Mesenchymal stem cell (in vitro differentiated cells and primary cell): Measurements from ENCODE around the gene NANOS3.

Experiments used
- DNase-seq: peaks from one replicate; pipeline ENCODE4 v3.0.0-alpha.2; 2013
- H2AFZ ChIP-seq: one replicate; pipeline ENCODE4 v1.6.1; 2013; ENCODE audit warnings: low read depth, mild to moderate bottlenecking, control low read depth, inconsistent platforms, low read length, moderate library complexity
- H2AK5ac ChIP-seq: 2 replicates; pipeline ENCODE4 v1.6.1; 2013; ENCODE audit warnings: low read length, moderate library complexity, mild to moderate bottlenecking, inconsistent platforms; ENCODE audit not compliant: severe bottlenecking
- H2BK120ac ChIP-seq: one replicate; pipeline ENCODE4 v1.6.1; 2013; ENCODE audit warnings: low read depth, mild to moderate bottlenecking, inconsistent platforms, low read length, moderate library complexity
- H2BK12ac ChIP-seq, 2 experiments: one replicate each; pipeline ENCODE4 v1.6.1; 2013; ENCODE audit warnings: inconsistent platforms in 2 of 2, low read length in 2 of 2, mild to moderate bottlenecking in 2 of 2, moderate library complexity in 2 of 2, control low read depth in 1 of 2
- H2BK15ac ChIP-seq: one replicate; pipeline ENCODE4 v1.6.1; 2013; ENCODE audit warnings: mild to moderate bottlenecking, low read depth, inconsistent platforms; ENCODE audit not compliant: poor library complexity, severe bottlenecking
- H2BK5ac ChIP-seq: 2 replicates; pipeline ENCODE4 v1.6.1; 2013; ENCODE audit warnings: low read depth, mild to moderate bottlenecking, low read length, control low read depth, inconsistent platforms; ENCODE audit not compliant: poor library complexity, severe bottlenecking
- H3K14ac ChIP-seq, 2 experiments: one replicate each; pipeline ENCODE4 v1.6.1; 2013; ENCODE audit warnings: inconsistent platforms in 2 of 2, low read length in 2 of 2, control low read depth in 1 of 2, mild to moderate bottlenecking in 1 of 2, moderate library complexity in 1 of 2
- H3K18ac ChIP-seq, 2 experiments: one replicate each; pipeline ENCODE4 v1.6.1; 2013; ENCODE audit warnings: inconsistent platforms in 2 of 2, low read length in 2 of 2, control low read depth in 1 of 2, low read depth in 1 of 2, mild to moderate bottlenecking in 1 of 2
- H3K23ac ChIP-seq, 2 experiments: one replicate each; pipeline ENCODE4 v1.6.1; 2013; ENCODE audit warnings: inconsistent platforms in 2 of 2, low read length in 2 of 2, mild to moderate bottlenecking in 2 of 2, moderate library complexity in 2 of 2, control low read depth in 1 of 2
- H3K27ac ChIP-seq: 2 replicates; pipeline ENCODE4 v1.5.1; 2013; ENCODE audit warnings: mild to moderate bottlenecking, moderate library complexity, low read length, control low read depth, inconsistent platforms; ENCODE audit not compliant: poor library complexity, severe bottlenecking
- H3K27me3 ChIP-seq, 2 experiments: 2 replicates each; pipeline versions ENCODE4 v1.6.1 to v1.7.0; 2013; ENCODE audit warnings: low read length in 2 of 2, mild to moderate bottlenecking in 2 of 2, moderate library complexity in 2 of 2, control low read depth in 1 of 2, inconsistent platforms in 1 of 2; ENCODE audit not compliant: control insufficient read depth in 1 of 2, insufficient read depth in 1 of 2
- H3K36me3 ChIP-seq, 2 experiments: 2 replicates each; pipeline versions ENCODE4 v1.6.1 to v1.7.0; 2013; ENCODE audit warnings: low read length in 2 of 2, control low read depth in 1 of 2, inconsistent platforms in 1 of 2, low read depth in 1 of 2, mild to moderate bottlenecking in 1 of 2; ENCODE audit not compliant: insufficient read depth in 2 of 2, control insufficient read depth in 1 of 2
- H3K4ac ChIP-seq, 2 experiments: one replicate each; pipeline ENCODE4 v1.6.1; 2013; ENCODE audit warnings: inconsistent platforms in 2 of 2, low read length in 2 of 2, mild to moderate bottlenecking in 2 of 2, moderate library complexity in 2 of 2, control low read depth in 1 of 2, low read depth in 1 of 2
- H3K4me1 ChIP-seq: 2 replicates; pipeline ENCODE4 v1.6.1; 2013; ENCODE audit warnings: low read depth, low read length, control low read depth; ENCODE audit not compliant: control insufficient read depth, insufficient read depth
- H3K4me2 ChIP-seq: 2 replicates; pipeline ENCODE4 v1.6.1; 2013; ENCODE audit warnings: low read length, mild to moderate bottlenecking, inconsistent platforms; ENCODE audit not compliant: poor library complexity, severe bottlenecking
- H3K4me3 ChIP-seq, 2 experiments: 2 replicates each; pipeline versions ENCODE4 v1.5.1 to v1.7.0; 2013; ENCODE audit warnings: low read length in 2 of 2, mild to moderate bottlenecking in 2 of 2, control low read depth in 1 of 2, low read depth in 1 of 2; ENCODE audit not compliant: insufficient read depth in 1 of 2
- H3K79me1 ChIP-seq: replicated peaks from 2 replicates; pipeline ENCODE4 v1.6.1; 2013; ENCODE audit warnings: mild to moderate bottlenecking, control low read depth, low read length, inconsistent platforms; ENCODE audit not compliant: poor library complexity, severe bottlenecking
- H3K9ac ChIP-seq: 2 replicates; pipeline ENCODE4 v1.7.0; 2013; ENCODE audit warnings: mild to moderate bottlenecking, low read length, moderate library complexity
- H3K9me3 ChIP-seq: 2 replicates; pipeline ENCODE4 v1.7.0; 2013; ENCODE audit warnings: mild to moderate bottlenecking, low read length; ENCODE audit not compliant: control insufficient read depth
- H4K8ac ChIP-seq: one replicate; pipeline ENCODE4 v1.6.1; 2013; ENCODE audit warnings: inconsistent platforms, mild to moderate bottlenecking, low read length, moderate library complexity
- H4K91ac ChIP-seq: one replicate; pipeline ENCODE4 v1.6.1; 2013; ENCODE audit warnings: mild to moderate bottlenecking, low read length, inconsistent platforms
- WGBS: methylation state at CpG from one replicate; pipeline ENCODE4 v1.1.7; 2013; ENCODE audit warnings: mixed read lengths; 5-methylcytosine and 5-hydroxymethylcytosine counted together

NANOS3 gene

GRCh38 chr19:13896227-13896626 is 19.3 kb downstream of the NANOS3 start:
- Histone ChIP-seq H2BK15ac (no peak overlapping the region), H3K4me1 (no peaks in the 10 kb centered on the region), H4K91ac (no peak overlapping the region), H3K9me3 (no peaks in the 10 kb centered on the region), H4K8ac (no peak overlapping the region), H3K14ac (no peak overlapping the region), H2BK120ac (no peak overlapping the region), H2AFZ (no peak overlapping the region), H2AK5ac (no peak overlapping the region), H2BK12ac (no peak overlapping the region), H3K9ac (no peak overlapping the region), H3K36me3 (no peaks in the 10 kb centered on the region), H3K27ac (no peak overlapping the region), H3K79me1 (no peaks in the 10 kb centered on the region), H3K4me3 (no peak overlapping the region), H3K27me3 (no peaks in the 10 kb centered on the region), H3K18ac (no peak overlapping the region), H2BK5ac (no peak overlapping the region), H3K23ac (no peak overlapping the region), H3K4me2 (no peak overlapping the region), H3K4ac (no peak overlapping the region)
- no CpG with 5 or more reads among the region's 2 CpGs for WGBS
- no peak for DNase-seq

GRCh38 chr19:13899393-13899792 is 22.5 kb downstream of the NANOS3 start:
- WGBS: 80% methylated on average over 7 of the region's 10 CpGs

GRCh38 chr19:13899912-13900584 is 23.1 kb downstream of the NANOS3 start:
- Histone ChIP-seq H3K9ac (no peak overlapping the region), H3K79me1 (no peaks in the 10 kb centered on the region), H2BK12ac (no peak overlapping the region), H3K27ac (no peak overlapping the region), H3K36me3 (no peaks in the 10 kb centered on the region), H3K23ac (no peak overlapping the region), H2BK15ac (no peak overlapping the region), H2AFZ (no peak overlapping the region), H3K18ac (no peak overlapping the region), H3K4me1 (no peaks in the 10 kb centered on the region), H2AK5ac (no peak overlapping the region), H4K91ac (no peak overlapping the region), H3K27me3 (no peaks in the 10 kb centered on the region), H3K9me3 (no peaks in the 10 kb centered on the region), H3K14ac (no peak overlapping the region), H2BK120ac (no peak overlapping the region), H3K4me3 (no peak overlapping the region), H4K8ac (no peak overlapping the region), H3K4me2 (no peak overlapping the region), H2BK5ac (no peak overlapping the region), H3K4ac (no peak overlapping the region)
- WGBS: 64% methylated on average over 5 of the region's 5 CpGs
- peak; percentile 40 for DNase-seq

More at GRCh38 chr19:13899393-13899792, 22.5 kb downstream of the NANOS3 start:
- no peaks in the 10 kb centered on the region for H3K79me1 ChIP-seq
- no peak overlapping the region for H2BK5ac ChIP-seq
- no peaks in the 10 kb centered on the region for H3K9me3 ChIP-seq
- H3K4me1 ChIP-seq: no peaks in the 10 kb centered on the region
- H2BK120ac ChIP-seq: no peak overlapping the region
- no peaks in the 10 kb centered on the region for H3K36me3 ChIP-seq
- no peak overlapping the region for H3K9ac ChIP-seq
- no peak overlapping the region for H3K4ac ChIP-seq
- no peak overlapping the region for H2BK12ac ChIP-seq
- no peak overlapping the region for H2AFZ ChIP-seq
- no peak overlapping the region for H4K8ac ChIP-seq
- no peak overlapping the region for H2BK15ac ChIP-seq
- no peak overlapping the region for H3K23ac ChIP-seq
- H3K14ac ChIP-seq: no peak overlapping the region
- no peak overlapping the region for H4K91ac ChIP-seq
- no peak overlapping the region for H3K4me2 ChIP-seq
- no peak for DNase-seq
- no peak overlapping the region for H3K18ac ChIP-seq
- H3K27me3 ChIP-seq: no peaks in the 10 kb centered on the region
- no peak overlapping the region for H3K27ac ChIP-seq
- H2AK5ac ChIP-seq: no peak overlapping the region
- H3K4me3 ChIP-seq: no peak overlapping the region

- no peak overlapping the region for H2AK5ac ChIP-seq
Measured at GRCh38 chr19:13902993-13903555, 26.1 kb downstream of the NANOS3 start.

More at GRCh38 chr19:13902993-13903555, 26.1 kb downstream of the NANOS3 start:
- Histone ChIP-seq H2AFZ (no peak overlapping the region), H3K9me3 (no peaks in the 10 kb centered on the region), H2BK15ac (no peak overlapping the region), H2BK12ac (no peak overlapping the region), H3K4ac (no peak overlapping the region), H3K79me1 (peaks cover 7% of the 10 kb centered on the region), H4K8ac (no peak overlapping the region), H3K4me2 (no peak overlapping the region), H3K18ac (no peak overlapping the region), H3K27ac (no peak overlapping the region), H3K36me3 (no peaks in the 10 kb centered on the region), H3K4me3 (no peak overlapping the region), H3K4me1 (peaks cover 13% of the 10 kb centered on the region), H3K9ac (no peak overlapping the region), H3K23ac (no peak overlapping the region), H3K27me3 (no peaks in the 10 kb centered on the region), H2BK120ac (no peak overlapping the region), H3K14ac (no peak overlapping the region), H2BK5ac (no peak overlapping the region), H4K91ac (no peak overlapping the region)
- DNase-seq: peak; percentile 18
- 91% methylated on average over 4 of the region's 4 CpGs for WGBS
